GM19023 (cell line): ENCODE results near the gene PRKAR2B.
A peak's percentile ranks its signal among the peaks of the same experiment; 100 is the strongest.

Experiments
- ATAC-seq: cut with Tn5 transposase; IDR thresholded peaks from one replicate; pipeline ENCODE4 v1.9.1; 2021; ENCODE audit warnings: mild to moderate bottlenecking, moderate library complexity; ENCODE audit not compliant: unreplicated experiment

PRKAR2B gene

DNA sequence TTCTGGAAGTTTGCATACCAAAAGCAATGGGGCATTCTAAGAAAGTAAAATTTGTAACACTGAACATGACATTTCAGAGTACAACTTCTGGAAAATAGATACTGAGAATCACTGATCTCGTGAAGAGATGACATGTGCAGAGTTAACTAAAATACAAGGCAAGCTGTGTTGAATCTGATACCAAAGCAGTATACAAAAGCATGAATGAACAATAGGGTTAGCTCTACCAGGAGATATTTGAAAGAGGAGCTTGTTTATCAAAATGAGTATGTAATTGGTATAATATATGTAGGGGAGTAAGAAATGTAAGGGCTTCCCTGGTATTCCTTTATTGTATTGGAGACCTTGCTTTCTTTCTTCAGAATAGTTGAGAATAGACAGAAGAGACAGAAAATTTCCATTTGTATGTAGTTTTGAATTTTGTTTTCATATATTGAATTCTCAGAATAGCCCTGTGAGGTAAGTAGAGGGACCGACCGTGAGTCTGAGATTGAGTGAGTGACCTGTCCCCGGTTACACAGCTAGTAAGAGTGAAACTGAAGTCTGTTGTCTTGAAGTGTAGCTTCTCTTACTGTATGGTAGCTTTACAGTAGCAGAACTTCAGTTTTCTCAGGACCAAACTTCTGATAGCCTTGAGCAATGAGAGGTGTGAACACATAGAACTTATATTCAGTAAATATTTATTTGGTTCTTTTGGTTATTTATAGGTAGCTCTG lies 129.3 kb downstream of the PRKAR2B start:
- no peak for ATAC-seq

DNA sequence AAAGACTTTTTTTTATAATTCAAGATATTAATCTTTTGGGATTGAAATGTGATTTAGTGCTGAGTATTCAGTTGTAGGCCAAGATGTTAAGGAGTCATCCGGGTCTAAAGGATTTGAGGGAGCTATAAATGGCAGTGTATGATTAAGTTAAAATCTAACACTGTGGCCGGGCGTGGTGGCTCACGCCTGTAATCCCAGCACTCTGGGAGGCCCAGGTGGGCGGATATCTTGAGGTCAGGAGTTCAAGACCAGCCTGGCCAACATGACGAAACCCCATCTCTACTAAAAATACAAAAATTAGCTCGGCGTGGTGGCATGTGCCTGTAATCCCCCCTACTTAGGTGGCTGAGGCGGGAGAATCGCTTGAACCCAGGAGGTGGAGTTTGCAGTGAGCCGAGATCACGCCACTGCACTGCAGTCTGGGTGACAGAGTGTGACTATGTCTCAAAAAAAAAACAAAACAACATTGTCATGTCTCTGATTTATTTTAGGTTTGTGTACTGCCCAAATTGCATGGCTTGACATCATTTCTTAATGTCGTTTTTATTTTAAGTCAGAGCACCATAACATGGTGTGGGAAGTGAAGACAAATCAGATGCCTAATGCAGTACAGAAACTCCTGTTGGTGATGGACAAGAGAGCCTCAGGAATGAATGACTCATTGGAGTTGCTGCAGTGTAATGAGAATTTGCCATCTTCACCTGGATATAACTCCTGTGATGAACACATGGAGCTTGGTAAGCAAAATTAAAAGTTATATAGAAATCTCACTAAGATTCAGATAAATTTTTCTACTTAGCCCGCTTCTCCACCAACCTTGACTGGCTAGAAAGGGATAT lies 135.0 kb downstream of the PRKAR2B start:
- no peak for ATAC-seq

DNA sequence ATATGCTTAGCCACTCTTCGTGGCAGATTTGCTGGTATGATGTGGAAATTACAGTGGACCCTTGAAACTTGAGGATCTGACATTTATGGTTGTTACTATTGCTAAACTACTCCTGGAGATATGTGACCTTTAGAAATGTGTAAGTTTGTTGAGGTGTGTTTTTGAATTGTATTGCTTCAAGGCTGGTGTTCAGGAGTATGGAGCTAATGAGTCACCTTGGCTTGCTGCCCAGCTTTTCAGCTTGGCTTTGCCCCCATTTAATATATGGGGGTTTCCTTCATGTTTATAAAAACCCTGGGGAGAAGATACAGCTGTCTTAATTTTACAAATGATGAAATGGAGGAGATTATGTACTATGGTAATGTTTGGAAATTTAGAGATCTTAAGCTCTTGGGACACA lies 135.9 kb downstream of the PRKAR2B start:
- no peak for ATAC-seq

DNA sequence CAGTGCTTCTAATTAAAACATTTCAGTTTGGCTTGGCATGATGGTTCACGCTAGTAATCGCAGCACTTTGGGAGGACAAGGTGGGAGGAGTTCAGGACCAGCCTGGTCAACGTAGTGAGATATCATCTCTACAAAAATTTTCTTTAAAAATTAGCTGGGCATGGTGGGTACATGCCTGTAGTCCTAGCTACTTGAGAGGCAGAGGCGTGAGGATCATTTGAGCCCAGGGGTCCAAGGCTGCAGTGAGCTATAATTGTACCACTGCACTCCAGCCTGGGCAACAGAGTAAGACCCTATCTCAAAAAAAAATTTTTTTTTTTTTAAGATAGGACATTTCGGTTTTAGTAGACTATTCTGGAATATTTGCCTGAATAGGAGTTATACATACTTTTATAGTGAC lies 136.7 kb downstream of the PRKAR2B start:
- ATAC-seq, result no peak

DNA sequence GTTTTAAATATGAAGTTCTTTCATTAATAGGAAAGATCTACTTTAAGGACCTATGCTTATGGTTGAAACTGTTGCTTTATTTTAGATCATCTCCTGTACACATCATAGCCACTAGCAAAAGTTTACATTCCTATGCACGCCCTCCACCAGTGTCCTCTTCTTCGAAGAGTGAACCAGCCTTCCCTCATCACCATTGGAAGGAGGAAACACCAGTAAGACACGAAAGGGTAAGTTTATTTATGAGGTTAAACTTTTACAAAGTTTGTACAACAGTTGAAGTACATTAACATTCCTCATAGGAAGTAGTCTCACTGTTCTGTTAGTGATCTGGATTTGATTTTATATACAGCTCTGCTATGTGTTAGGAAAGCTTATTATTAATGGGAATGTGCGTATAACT lies 141.2 kb downstream of the PRKAR2B start:
- ATAC-seq, result no peak

DNA sequence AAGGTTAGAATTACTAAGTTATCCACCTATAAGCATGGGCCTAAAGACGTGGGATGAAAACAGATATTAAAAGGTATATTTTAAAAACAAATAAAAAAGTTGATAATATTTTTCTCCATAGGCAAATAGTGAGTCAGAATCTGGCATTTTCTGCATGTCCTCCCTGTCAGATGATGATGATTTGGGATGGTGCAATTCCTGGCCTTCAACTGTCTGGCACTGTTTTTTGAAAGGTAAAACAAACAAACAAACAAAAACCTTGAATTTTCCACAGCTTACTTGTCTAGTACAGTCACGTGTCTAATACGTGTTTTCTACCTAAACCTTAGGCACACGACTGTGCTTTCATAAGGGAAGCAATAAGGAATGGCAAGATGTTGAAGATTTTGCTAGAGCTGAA lies 141.7 kb downstream of the PRKAR2B start:
- ATAC-seq, result no peak

DNA sequence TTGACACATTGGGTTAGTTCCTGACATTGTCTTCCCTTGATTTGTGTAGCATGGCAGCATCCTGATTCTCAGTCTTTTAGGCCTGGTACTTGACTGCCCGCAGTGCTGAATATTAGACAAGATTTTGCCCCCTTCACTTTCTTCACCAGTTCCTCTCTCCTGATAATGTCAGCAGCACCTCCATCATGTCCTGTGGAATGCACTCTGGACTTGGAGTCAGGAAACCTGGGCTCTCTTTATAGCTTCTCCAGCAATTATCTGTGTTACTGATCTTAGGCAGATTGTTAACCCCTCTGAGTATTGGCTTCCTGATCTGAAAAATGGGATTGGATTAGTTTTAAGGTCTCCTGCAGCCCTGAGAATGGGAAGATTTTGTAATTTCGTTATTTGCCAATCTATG lies 143.3 kb downstream of the PRKAR2B start:
- no peak for ATAC-seq

DNA sequence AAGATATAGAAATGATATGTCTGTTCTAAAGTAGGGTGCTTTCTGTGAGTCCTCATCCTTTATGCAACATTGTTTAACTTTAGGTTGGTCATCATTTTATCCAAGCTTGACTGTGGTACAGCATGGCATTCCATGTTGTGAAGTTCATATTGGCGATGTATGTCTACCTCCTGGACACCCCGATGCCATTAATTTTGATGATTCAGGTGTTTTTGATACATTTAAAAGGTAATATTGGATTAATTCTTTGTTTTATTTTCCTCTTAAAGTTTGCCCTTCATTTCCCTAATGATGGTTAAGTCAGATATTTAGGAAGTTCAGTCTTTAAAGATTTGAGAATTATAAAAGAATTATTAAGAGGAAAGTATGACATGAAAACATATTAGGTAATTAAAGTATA lies 145.6 kb downstream of the PRKAR2B start:
- no peak for ATAC-seq

DNA sequence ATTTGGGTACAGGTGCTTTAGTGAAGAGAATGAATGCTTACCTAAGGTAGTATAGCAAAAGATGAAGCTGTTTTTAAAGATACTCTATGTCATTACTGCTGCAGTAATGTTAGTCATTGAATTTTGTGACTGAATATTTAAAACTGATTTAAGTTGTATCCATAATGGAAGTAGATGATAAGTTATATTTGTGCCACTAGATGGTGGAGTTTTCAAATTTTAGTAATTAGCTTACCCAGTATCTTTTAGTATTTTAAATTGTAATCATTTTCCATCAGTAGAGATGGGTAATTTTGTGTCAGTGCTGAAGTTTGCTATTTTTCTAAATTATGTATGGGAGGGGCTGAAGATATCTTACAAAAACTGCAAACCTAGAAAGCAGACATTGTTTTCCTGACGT lies 149.5 kb downstream of the PRKAR2B start:
- no peak for ATAC-seq

DNA sequence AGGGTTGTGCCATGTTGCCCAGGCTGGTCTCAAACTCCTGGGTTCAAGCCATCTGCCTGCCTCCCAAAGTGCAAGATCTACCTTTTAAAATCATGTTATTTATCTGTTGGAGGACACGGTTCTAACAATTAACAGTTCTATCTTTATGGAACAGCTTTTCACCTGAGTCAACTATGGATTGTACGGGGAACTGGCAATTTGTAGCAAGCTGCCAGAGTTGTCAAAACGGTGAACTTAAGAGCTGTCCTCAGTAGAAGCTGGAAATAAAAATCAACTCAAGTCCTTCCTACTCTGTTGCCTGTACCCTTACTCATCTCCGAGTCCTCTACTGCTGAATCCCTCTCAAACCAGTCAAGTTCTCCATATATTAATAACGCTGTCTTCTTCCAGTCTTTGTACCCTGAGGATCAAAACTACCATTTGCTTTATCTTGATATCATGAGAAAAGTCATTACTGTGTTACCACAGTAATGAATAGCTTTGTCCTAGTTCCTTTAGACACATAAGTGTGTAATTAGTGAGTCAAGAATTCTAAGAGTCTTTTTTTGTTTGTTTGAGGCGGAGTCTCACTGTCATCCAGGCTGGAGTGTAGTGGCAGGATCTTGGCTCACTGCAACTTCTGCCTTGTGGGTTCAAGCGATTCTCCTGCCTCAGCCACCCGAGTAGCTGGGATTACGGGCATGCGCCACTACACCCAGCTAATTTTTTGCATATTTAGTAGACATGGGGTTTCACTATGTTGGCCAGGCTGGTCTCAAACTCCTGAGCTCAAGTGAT lies 152.5 kb downstream of the PRKAR2B start:
- no peak for ATAC-seq

DNA sequence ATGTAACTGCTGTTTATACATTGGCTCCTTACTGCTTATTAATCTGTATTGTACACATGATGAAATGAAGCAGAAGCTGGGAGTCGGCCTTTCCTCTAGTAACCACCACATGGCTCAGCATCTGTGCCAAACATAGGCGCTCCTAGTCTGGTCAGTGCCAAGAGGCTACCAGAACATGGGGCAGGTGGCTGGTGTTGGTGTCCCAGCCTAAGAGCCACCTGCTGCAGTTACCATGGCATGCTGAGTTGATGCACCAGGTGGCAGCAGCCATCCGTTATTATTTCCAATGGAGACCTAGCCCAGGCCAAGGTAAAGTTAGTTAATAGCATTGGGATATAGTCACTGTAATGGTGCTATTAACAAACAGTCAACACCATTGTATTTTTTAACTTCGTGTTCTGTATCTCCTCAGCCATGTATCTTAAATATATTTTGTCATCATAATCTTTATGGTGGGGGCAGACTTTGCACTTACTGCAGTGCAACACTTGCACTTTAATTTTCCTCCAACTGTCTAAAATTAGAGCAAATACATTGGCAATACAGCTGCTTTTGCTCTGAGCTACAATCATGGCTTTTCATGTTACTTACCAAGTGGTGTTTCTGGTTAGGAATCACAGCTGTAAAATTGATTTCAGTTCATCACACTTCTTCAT lies 157.4 kb downstream of the PRKAR2B start:
- ATAC-seq, result peak; percentile 55

DNA sequence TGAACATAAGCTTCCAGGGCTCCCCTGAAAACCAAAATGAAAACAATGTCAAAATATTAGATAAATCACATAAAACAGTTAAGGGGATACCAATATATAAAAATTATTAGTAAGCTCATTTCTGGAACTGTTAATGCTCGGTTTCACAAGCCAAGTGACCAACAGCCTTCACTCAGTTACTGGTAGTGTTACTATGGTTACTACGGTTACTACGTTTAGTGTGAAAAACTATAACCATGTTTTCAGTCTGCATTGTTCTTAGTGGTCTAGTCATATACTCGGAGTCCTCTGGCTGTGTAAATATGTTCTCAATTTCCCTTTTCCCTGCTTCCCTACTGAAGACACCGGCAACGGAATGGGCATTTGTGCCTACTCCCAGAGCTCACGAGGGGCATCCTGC lies 159.1 kb downstream of the PRKAR2B start:
- ATAC-seq, result no peak

DNA sequence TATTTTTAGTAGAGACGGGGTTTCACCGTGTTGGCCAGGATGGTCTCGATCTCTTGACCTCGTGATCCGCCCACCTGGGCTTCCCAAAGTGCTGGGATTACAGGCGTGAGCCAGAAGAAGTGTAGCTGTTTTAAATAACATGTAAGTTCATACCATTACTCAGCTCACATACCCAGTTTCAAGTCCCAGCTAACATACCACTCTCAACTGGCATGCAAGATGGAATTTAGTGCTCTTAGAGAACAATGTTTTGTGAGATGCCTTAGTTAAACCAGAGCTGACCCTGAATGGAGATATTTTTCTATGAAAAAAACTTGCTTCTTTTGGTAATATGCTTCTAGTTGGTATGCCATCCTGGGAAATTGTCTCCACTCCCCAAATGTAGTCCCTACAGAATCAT lies 161.6 kb downstream of the PRKAR2B start:
- ATAC-seq, result no peak

DNA sequence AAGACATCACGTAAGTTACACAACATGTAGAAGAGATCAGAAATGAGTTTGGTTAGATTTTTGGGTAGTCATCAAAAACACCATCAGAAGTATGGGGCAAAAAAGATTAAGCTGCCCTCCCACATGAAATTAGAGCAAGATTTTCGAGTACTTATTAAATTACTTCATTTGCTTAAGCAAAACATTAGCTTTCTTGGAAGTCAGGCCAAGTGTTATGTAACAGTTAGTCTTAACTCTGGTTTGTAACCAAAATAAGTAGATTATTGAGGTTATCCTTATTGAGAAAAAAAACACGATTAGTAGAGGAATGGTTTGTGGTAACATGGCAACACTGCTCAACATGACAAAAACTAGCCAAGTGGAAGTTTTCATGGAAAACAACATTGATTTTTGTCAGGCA lies 162.2 kb downstream of the PRKAR2B start:
- no peak for ATAC-seq

DNA sequence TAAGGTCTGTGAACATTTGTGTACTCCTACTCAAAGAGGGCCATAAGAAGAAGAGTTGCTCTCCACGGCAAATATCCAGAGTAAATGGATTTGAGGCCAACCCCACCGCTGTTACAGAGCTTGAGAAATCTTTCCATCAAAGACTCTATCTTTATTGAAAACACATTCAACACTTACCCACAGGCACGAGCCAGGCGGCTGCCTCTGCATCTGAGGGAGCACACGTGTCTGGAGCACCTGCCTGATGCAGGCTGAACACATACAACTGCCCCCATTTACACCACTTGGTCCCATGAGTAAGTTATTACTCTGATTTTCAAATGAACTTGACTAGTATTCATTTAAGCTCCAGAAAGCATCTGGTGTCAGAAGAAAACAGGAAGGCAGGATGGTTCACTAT lies 163.0 kb downstream of the PRKAR2B start:
- no peak for ATAC-seq

DNA sequence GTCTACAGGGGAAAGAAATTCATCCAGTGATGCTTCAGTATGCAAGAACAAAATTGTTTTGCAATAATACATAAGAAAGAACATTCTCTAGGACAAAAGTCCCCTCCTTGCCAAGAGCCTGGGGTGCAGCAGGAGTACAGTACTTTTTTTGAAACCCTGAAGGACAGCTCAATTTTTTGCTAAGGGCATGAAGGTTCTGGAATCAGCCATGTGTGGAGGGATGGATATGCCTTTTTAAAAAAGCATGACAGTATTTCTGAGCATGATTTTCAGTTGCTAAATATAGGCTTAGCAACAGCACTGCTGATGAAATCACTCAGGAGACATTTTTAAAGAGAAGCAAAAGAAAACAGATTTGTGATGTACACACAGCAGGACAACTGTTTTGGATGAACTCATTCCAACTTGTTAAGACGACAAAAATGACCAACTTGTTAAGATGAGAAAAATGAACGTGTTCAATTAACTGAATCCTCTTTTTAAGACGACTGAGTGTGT lies 163.6 kb downstream of the PRKAR2B start:
- no peak for ATAC-seq

DNA sequence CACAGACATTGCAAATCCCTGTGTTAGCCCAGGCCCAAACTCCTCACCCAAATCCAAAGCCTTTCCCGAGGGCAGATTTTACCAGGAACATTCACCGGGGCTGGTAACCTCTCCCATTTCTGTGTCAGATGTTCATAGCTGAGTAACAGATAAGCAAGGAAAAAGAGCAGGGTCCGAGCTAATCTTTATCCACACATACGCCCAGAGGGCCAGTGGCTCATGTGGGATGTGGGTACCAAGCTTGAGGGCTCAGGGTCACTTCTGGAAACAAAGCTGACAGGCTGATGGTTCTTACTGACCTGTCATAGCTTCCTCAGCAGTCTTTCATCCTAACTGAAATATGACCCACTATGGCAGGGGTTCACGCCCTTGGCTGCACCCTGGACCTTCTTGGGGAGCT lies 164.1 kb downstream of the PRKAR2B start:
- no peak for ATAC-seq

DNA sequence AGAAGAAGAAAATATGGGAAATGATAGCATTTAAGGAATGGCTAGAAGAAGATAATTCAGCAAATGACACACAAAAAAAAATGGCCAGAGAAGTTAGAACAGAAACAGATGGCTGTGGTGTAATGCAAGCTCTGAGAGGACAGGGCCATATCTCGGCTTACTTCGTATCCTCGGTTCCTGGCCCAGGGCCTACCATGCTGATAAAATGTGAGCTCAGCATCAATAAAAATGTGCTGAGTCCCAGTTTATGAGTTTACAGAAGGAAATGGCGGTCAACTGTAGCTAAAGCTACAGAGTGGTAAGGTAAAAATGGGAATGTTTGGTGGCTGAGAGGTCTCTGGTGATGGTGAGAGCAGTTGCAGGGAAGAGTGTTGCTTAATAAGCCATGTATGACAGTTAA lies 165.1 kb downstream of the PRKAR2B start:
- ATAC-seq, result no peak

DNA sequence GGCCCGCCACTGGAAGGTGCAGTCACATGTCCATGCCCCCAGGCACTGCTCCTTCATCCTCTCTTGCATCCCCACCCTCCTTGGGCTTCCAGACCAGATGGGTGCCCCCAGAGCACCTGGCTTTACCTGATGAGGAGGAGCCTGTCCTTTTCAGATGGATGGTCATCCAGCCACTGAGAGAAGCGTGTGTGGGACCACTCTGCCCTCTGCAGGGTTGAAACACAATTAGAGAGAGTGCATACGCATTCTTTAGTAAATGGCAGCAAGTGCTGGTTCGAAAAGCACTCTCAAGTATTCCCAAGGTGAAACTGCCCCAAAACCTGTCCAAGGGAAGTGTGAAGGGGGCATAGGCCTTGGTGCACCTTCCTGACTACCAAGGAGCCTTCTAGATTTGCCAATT lies 165.9 kb downstream of the PRKAR2B start:
- ATAC-seq, result no peak
